ENCODE measurements around the gene ANKRD33B. TPM values are rescaled to one million over a fixed set of nuclear protein-coding genes. Genes with fewer than 3 reads are reported as not detected.
"Not testable (repeated sequence)": the region's sequence is repeated elsewhere in the genome, so short reads cannot be mapped to it uniquely, and the experiment has no call there.

ANKRD33B gene
- total RNA-seq, 2 experiments from 2014 or later = 4.4 to 4.8 TPM

DNA sequence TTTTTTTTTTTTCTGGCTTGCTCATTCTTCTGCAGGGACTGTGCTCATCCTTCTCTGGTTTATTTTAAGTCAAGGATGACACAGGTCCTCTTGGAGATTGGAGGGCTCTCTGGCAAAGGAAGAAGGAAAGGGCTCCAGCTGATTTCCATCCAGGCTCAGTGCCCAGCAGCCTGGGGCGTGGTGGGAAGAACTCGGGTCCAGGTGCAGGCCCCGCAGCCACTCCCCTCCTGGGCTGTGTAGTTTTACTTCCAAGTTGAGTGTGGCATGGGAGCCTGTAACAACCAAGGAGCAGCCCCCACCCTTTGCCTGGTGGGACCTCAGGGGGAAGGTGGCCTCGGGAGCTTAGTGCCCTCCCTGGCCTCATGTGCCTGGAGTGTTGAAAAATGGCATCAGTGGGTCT is 58.9 kb downstream of the ANKRD33B start:
- Mint-ChIP-seq H3K27me3 (no peaks in the 10 kb centered on the region), H3K9me3 (no peaks in the 10 kb centered on the region), H3K4me3 (no peak overlapping the region), H3K36me3 (peaks cover 3% of the 10 kb centered on the region), H3K27ac (no peak overlapping the region), H3K4me1 (peaks cover 13% of the 10 kb centered on the region)
- no peak for DNase-seq
- POLR2A ChIA-PET = no interaction called here
- no peak for ATAC-seq (ENCODE audit: low read depth)

- H3K36me3 Mint-ChIP-seq = peaks cover 3% of the 10 kb centered on the region
- no peak for DNase-seq
- H3K4me3 Mint-ChIP-seq = no peak overlapping the region
- H3K4me1 Mint-ChIP-seq = peaks cover 16% of the 10 kb centered on the region
- no peaks in the 10 kb centered on the region for H3K9me3 Mint-ChIP-seq
- H3K27ac Mint-ChIP-seq = no peak overlapping the region
- ATAC-seq (ENCODE audit: low read depth) = no peak
- no peaks in the 10 kb centered on the region for H3K27me3 Mint-ChIP-seq
- POLR2A ChIA-PET = no interaction called here
Observed at GRCh38 chr5:10623305-10623910, 59.5 kb downstream of the ANKRD33B start.

DNA sequence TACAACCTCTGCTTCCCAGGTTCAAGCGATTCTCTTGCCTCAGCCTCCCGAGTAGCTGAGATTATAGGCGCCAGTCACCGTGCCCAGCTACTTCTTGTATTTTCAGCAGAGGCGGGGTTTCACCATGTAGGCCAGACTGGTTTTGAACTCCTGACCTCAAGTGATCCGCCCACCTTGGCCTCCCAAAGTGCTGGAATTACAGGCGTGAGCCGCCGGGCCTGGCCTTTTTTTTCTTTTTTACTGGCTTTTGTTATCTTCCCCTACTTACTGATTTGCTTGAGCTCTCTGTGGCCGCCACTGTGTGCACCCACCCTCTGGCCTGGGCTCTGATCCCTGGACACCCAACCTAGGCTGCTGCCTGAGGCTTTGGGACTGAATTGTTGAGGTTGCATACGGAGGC is 60.3 kb downstream of the ANKRD33B start:
- no peaks in the 10 kb centered on the region for H3K27me3 Mint-ChIP-seq
- H3K9me3 Mint-ChIP-seq = no peaks in the 10 kb centered on the region
- no peak overlapping the region for H3K4me3 Mint-ChIP-seq
- no peak for ATAC-seq (ENCODE audit: low read depth)
- H3K4me1 Mint-ChIP-seq = peaks cover 20% of the 10 kb centered on the region
- H3K36me3 Mint-ChIP-seq = peaks cover 3% of the 10 kb centered on the region
- POLR2A ChIA-PET = no interaction called here
- no peak for DNase-seq
- H3K27ac Mint-ChIP-seq = no peak overlapping the region

- Mint-ChIP-seq H3K9me3 (no peaks in the 10 kb centered on the region), H3K27ac (peak overlapping the region; percentile 11)
- POLR2A ChIA-PET = no interaction called here
Observed at GRCh38 chr5:10624679-10625078, 60.8 kb downstream of the ANKRD33B start.

GRCh38 chr5:10625700-10626472 is 62.0 kb downstream of the ANKRD33B start:
- DNase-seq (no peak), ATAC-seq (ENCODE audit: low read depth) (no peak)
- Mint-ChIP-seq H3K36me3 (peaks cover 8% of the 10 kb centered on the region), H3K4me1 (peaks cover 26% of the 10 kb centered on the region), H3K27me3 (no peaks in the 10 kb centered on the region), H3K27ac (peak overlapping the region; percentile 10), H3K4me3 (no peak overlapping the region), H3K9me3 (no peaks in the 10 kb centered on the region)
- POLR2A ChIA-PET = interaction anchor here (0.6 kb wide), 1 partner anchor 102 kb away, joined by 4 read pairs; no protein-coding TSS in a partner anchor

More at GRCh38 chr5:10624679-10625078, 60.8 kb downstream of the ANKRD33B start:
- ATAC-seq (ENCODE audit: low read depth) (no peak), DNase-seq (no peak)
- H3K27me3 Mint-ChIP-seq = no peaks in the 10 kb centered on the region
- peaks cover 8% of the 10 kb centered on the region for H3K36me3 Mint-ChIP-seq
- peaks cover 25% of the 10 kb centered on the region for H3K4me1 Mint-ChIP-seq
- H3K4me3 Mint-ChIP-seq = no peak overlapping the region

DNA sequence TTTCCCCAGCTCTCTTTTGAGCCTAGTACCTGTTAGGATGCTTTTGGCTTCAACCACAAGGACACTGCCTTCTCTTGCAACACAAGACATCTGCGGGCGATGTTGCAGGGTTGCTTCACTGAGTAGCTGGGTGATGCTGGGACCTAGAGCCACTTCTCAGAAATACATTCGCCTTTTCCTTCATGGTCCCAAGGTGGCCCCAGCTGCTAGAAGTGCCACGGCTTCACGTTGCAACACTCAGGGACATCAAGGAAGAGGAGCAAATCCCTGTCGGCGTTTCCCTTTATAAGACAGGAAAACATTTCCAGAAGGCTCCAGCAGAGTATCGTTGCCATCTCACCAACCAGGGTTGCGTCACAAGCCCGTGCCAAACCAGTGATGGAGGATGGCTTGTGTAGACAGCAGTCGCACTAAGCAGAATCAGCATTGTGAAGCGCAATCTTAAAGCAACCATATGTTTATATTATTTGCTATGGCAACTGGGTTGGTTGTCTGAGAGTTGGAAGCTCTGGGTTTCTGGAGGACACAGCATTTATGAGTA is 62.7 kb downstream of the ANKRD33B start:
- Mint-ChIP-seq H3K27me3 (no peaks in the 10 kb centered on the region), H3K9me3 (no peaks in the 10 kb centered on the region), H3K27ac (peak overlapping the region; percentile 10), H3K36me3 (peaks cover 9% of the 10 kb centered on the region), H3K4me1 (peaks cover 32% of the 10 kb centered on the region), H3K4me3 (no peak overlapping the region)
- DNase-seq = no peak
- POLR2A ChIA-PET = interaction anchor here (1.0 kb wide), 1 partner anchor 9 kb away, joined by 3 read pairs; no protein-coding TSS in a partner anchor
- ATAC-seq (ENCODE audit: low read depth) = no peak

DNA sequence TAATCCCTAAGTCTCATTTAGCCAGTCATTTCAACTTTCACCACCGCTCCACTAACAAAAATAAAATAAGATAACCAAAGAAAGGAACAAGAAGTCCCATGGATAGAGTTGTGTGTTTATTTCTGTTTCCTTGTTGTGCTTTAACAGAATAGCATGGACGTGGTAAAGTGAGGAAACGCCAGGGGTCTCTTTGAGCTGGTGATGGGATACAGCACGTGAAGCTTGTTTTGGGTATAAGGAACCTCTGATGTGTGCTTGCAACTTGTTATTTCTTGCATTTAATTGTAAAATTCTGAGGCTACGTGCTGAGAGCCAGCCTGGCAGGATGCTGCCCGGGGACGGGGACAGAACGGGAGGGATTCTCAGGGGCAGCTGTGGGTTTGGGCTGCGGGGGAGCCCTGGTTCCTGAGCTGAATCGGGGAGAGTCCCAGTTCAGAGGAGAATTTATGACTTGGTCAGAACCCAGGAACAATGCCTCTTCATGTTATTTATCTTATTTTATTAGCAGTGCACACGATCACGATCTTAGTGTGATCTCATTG is 63.4 kb downstream of the ANKRD33B start:
- H3K36me3 Mint-ChIP-seq = peaks cover 9% of the 10 kb centered on the region
- no peak for DNase-seq
- POLR2A ChIA-PET = interaction anchor here (0.8 to 1.2 kb wide), 5 partner anchors 8 to 186 kb away, joined by 3 to 4 read pairs (median 4); no protein-coding TSS in a partner anchor
- ATAC-seq (ENCODE audit: low read depth) = peak; percentile 12
- no peaks in the 10 kb centered on the region for H3K27me3 Mint-ChIP-seq
- peaks cover 39% of the 10 kb centered on the region for H3K4me1 Mint-ChIP-seq
- H3K4me3 Mint-ChIP-seq = peak overlapping the region; percentile 85
- H3K27ac Mint-ChIP-seq = peak overlapping the region; percentile 82
- no peaks in the 10 kb centered on the region for H3K9me3 Mint-ChIP-seq

DNA sequence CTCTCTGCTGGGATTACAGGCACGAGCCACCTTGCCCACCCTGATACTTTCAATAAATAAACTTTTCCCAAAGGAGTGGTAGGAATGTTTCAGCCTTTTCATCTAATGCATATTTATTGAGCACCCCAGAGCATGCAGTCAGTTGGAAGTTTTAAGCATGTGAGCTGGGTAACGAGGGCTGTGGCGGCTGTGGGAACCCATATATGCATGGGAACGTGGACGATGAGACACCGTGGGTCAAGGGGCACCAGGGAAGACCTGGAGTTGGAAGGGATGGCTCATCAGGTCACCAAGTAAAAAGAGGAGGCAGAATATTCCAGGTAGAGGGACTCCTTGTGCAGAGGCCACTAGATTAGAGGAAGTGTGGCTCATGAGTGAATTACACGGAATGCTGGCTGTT is 64.7 kb downstream of the ANKRD33B start:
- ATAC-seq (ENCODE audit: low read depth) (no peak), DNase-seq (no peak)
- Mint-ChIP-seq H3K9me3 (no peaks in the 10 kb centered on the region), H3K4me1 (peaks cover 46% of the 10 kb centered on the region), H3K27ac (peak overlapping the region; percentile 62), H3K36me3 (peaks cover 9% of the 10 kb centered on the region), H3K27me3 (no peaks in the 10 kb centered on the region), H3K4me3 (peak overlapping the region; percentile 85)
- POLR2A ChIA-PET = interaction anchor here (0.8 kb wide), 1 partner anchor 15 kb away, joined by 4 read pairs; no protein-coding TSS in a partner anchor

- peaks cover 56% of the 10 kb centered on the region for H3K4me1 Mint-ChIP-seq
- no peak for ATAC-seq (ENCODE audit: low read depth)
- H3K27ac Mint-ChIP-seq = peak overlapping the region; percentile 19
- no peaks in the 10 kb centered on the region for H3K9me3 Mint-ChIP-seq
- POLR2A ChIA-PET = no interaction called here
- DNase-seq = no peak
- peaks cover 9% of the 10 kb centered on the region for H3K36me3 Mint-ChIP-seq
- H3K27me3 Mint-ChIP-seq = no peaks in the 10 kb centered on the region
- no peak overlapping the region for H3K4me3 Mint-ChIP-seq
Observed at GRCh38 chr5:10629682-10630081, 65.8 kb downstream of the ANKRD33B start.

DNA sequence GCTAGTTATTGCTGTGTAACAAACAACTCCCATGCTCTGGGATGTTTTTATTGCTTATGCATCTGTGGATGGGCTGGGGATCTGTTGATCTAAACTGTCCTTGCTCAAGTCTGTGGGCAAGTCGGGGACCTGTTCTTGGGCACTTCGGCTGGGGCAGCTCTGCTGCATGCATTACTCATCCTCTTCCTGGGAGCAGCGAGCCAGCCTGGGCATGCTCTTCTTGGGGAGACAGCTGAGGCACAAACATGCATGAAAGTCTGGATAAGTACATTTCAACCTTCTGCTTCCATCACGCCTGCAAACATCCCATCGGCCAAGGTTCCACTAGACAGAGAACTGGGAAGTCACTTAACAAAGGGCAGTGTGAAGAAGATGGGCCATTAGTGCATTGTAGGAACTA is 66.3 kb downstream of the ANKRD33B start:
- Mint-ChIP-seq H3K9me3 (no peaks in the 10 kb centered on the region), H3K27me3 (no peaks in the 10 kb centered on the region)
- POLR2A ChIA-PET = no interaction called here

GRCh38 chr5:10630744-10631143 is 66.9 kb downstream of the ANKRD33B start:
- DNase-seq; ATAC-seq (ENCODE audit: low read depth); H3K4me3 Mint-ChIP-seq; H3K27ac Mint-ChIP-seq; H3K27me3 Mint-ChIP-seq; H3K9me3 Mint-ChIP-seq; H3K36me3 Mint-ChIP-seq; POLR2A ChIA-PET: not testable (repeated sequence)
- H3K4me1 Mint-ChIP-seq = peaks cover 67% of the 10 kb centered on the region

More for the DNA sequence above, 66.3 kb downstream of the ANKRD33B start:
- DNase-seq (no peak), ATAC-seq (ENCODE audit: low read depth) (no peak)
- peaks cover 9% of the 10 kb centered on the region for H3K36me3 Mint-ChIP-seq
- H3K4me3 Mint-ChIP-seq = no peak overlapping the region
- peaks cover 61% of the 10 kb centered on the region for H3K4me1 Mint-ChIP-seq
- H3K27ac Mint-ChIP-seq = no peak overlapping the region

DNA sequence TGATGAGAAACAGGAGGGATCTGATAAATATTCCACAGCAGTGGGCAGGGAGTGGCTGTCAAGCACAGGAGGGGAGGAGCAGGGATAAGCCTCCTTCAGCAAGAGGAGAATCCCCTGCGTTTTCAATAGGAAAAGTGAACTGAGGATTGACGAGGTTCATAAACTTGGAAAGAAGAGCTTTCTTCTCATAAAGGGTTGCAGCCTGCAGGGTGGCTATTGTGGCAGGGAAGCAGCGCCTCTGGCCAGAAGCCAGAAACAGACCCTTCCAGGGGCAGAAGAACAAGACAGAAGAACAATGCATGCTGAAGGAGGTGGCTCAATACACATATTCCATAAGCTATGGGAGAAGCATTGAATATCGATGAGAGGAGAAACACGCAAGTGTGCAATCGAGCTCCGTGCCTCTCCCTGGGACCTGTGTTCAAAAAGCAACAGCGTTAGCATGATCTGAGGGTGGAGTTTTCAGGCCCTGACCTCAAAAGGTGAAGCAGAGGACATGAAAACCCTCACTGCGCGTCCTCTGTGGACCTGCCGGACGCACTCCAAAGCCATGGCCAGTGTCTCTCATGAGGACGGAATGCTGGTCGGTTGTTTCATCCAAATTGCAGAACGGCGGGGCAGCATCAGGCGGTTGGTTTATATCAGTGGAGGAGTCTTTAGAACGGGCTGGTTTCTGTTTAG is 67.6 kb downstream of the ANKRD33B start:
- no peak for ATAC-seq (ENCODE audit: low read depth)
- POLR2A ChIA-PET = no interaction called here
- peak overlapping the region; percentile 51 for H3K4me3 Mint-ChIP-seq

More for the DNA sequence above, 67.6 kb downstream of the ANKRD33B start:
- Mint-ChIP-seq H3K27ac (peak overlapping the region; percentile 14), H3K9me3 (no peaks in the 10 kb centered on the region), H3K36me3 (peaks cover 9% of the 10 kb centered on the region), H3K4me1 (peaks cover 71% of the 10 kb centered on the region), H3K27me3 (no peaks in the 10 kb centered on the region)
- no peak for DNase-seq
